GM20000 (cell line): ENCODE data around the gene ALDOA.
"Not testable (repeated sequence)": the region's sequence is repeated elsewhere in the genome, so short reads cannot be mapped to it uniquely, and the experiment has no call there.

Source experiments
- DNase-seq: peaks from one replicate; pipeline ENCODE4 v3.0.0; 2012; ENCODE audit warnings: low spot score
- TF ChIP-seq, protein P1 (sequence below): IDR thresholded peaks from 2 replicates; pipeline ENCODE4 v1.5.1; 2012; ENCODE audit warnings: mild to moderate bottlenecking, control low read depth; ENCODE audit errors: extremely low read depth, missing control alignments

ALDOA gene

DNA sequence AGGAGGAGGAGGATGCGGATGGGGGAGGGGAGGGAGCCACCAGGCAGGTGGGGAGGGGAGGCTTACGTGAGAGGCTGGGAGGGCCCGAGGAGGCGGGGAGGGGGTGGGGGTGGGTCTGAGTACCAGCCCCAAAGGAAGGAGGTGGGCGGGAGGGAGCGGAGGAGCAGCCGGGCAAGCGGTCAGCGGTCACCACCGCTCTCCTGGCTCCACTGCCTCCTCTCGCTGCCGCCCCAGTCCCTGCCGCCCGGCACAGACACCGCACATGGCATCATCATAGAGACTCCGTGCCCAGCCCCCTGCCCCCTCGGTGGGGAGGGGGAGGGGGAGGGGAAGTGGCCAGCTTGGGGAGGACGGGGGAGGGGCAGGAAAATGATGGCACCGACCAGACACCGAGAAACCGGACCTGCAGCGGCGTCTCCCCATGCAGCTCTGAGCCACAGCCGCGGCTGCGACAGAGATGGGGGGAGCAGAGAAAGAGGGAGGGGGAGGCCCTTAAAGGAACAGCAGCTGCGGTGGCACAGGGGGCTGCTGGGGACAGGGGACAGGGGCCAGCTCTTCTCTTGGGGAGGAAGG is 34.6 kb upstream of the ALDOA start, which contains the start of gene TLCD3B:
TSS of gene TLCD3B (minus strand) at position 431 of the 573 bp plus-strand sequence. CDS start 744 bp downstream, outside the sequence.
- no peak for DNase-seq
- TF ChIP-seq, protein P1, sequence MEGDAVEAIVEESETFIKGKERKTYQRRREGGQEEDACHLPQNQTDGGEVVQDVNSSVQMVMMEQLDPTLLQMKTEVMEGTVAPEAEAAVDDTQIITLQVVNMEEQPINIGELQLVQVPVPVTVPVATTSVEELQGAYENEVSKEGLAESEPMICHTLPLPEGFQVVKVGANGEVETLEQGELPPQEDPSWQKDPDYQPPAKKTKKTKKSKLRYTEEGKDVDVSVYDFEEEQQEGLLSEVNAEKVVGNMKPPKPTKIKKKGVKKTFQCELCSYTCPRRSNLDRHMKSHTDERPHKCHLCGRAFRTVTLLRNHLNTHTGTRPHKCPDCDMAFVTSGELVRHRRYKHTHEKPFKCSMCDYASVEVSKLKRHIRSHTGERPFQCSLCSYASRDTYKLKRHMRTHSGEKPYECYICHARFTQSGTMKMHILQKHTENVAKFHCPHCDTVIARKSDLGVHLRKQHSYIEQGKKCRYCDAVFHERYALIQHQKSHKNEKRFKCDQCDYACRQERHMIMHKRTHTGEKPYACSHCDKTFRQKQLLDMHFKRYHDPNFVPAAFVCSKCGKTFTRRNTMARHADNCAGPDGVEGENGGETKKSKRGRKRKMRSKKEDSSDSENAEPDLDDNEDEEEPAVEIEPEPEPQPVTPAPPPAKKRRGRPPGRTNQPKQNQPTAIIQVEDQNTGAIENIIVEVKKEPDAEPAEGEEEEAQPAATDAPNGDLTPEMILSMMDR: no peak

GRCh38 chr16:30031477-30031918 is 34.1 kb upstream of the ALDOA start:
- TF ChIP-seq, protein P1: no peak
- DNase-seq: no peak

DNA sequence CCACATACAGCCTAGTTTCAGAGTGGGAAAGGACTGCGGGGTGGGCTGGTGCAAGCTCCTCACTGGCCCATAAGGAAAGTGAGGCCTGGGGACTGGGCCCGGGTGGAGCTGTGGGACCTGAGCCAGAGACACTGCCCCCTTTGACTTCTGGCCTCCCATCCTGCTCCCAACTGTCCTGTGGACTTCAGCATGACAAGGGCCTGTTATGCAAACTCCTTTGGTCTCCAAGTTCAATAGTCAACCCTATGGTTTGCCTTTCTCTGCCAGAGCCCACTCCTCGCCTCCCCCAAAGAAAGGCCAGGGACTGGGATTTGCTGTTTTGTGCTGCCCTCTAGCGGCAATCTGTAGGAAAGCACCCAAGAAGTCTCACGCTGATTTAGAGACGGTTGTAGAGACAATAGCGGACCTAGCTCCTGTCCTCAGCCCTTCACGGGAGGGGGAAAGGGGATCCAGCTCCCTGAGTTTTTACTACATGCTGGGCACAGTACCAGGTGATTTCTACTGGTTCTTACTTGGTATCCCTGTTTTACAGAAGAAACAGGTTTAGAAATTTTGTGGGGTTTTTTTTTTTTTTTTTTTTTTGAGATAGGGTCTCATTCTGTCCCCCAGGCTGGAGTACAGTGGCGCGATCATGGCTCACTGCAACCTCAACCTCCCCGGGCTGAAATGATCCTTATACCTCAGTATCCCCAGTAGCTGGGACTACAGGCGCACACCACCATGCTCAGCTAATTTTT is 33.3 kb upstream of the ALDOA start:
- TF ChIP-seq, protein P1: peak; percentile 79
- DNase-seq: peak; percentile 86

- TF ChIP-seq, protein P1: no peak
These were observed 32.3 kb upstream of the ALDOA start for GRCh38 chr16:30033270-30033669.

DNA sequence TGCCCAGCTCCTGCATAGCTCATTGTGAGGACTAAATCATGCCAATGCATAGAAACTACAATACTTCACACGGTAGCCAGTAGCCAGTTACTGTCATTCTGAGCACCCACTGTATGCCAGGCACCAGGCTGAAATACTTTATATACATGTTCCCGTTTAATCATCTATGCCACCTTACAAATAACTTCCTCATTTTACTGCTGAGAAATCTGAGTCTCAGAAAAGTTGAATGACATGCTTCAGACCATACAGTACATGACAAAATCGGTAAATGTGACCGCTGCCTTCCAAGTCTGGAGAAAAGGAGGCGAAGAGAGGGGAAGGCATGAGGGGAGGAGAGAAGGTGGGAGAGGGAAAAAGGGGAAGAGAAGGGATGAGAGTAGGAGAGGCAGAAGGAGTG is 25.3 kb upstream of the ALDOA start:
- TF ChIP-seq, protein P1: no peak
- DNase-seq: no peak

More at GRCh38 chr16:30033270-30033669, 32.3 kb upstream of the ALDOA start:
- DNase-seq: no peak

- not testable (repeated sequence) for DNase-seq
These were observed 24.9 kb upstream of the ALDOA start for GRCh38 chr16:30040690-30041089.

DNA sequence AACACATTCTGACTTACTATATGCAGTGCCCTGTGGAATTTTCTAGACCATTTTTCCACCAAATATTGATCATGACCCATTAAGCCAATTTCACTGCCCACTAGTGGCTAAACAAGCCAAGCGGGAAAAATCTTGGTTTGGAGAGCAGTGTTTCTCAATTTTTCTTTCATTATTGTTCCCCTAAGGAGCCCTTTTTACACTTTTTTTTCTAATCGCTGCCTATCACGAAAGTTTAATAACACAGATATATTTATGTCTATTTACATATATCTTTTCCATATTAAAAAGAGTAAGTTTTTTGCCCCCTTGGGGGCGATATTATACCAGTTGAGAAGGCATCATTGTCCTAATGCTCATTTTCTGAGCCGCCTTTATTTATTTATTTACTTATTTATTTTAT is 23.7 kb upstream of the ALDOA start:
- no peak for DNase-seq
- TF ChIP-seq, protein P1: no peak

- TF ChIP-seq, protein P1: no peak
- no peak for DNase-seq
These were observed 19.4 kb upstream of the ALDOA start for GRCh38 chr16:30046178-30046577.
